HEK293 (cell line): ENCODE results near the gene HOXD9.

Experiments used
- BCL11A ChIP-seq: fragments of 450-650 bp; formaldehyde crosslinking; IDR thresholded peaks from 2 replicates; pipeline ENCODE4 v1.5.1; 2016; ENCODE audit warnings: low read depth, missing biosample characterization, missing genetic modification characterization
- CTCF ChIP-seq: fragments of 450-650 bp; formaldehyde crosslinking; IDR thresholded peaks from 2 replicates; pipeline ENCODE4 v1.5.1; 2016; ENCODE audit warnings: missing biosample characterization, missing genetic modification characterization
- OVOL3 ChIP-seq: fragments of 450-650 bp; formaldehyde crosslinking; IDR thresholded peaks from 2 replicates; pipeline ENCODE4 v1.5.1; 2016; ENCODE audit warnings: missing biosample characterization, missing genetic modification characterization
- PBX3 ChIP-seq: sonication (generic); formaldehyde crosslinking; IDR thresholded peaks from 2 replicates; pipeline ENCODE4 v1.8.1; 2022; ENCODE audit warnings: mild to moderate bottlenecking, moderate library complexity, missing genetic modification reagents
- REST ChIP-seq: fragments of 450-650 bp; formaldehyde crosslinking; IDR thresholded peaks from 2 replicates; pipeline ENCODE4 v1.5.1; 2016; ENCODE audit warnings: missing biosample characterization, missing genetic modification characterization
- SALL2 ChIP-seq: fragments of 450-650 bp; formaldehyde crosslinking; IDR thresholded peaks from 2 replicates; pipeline ENCODE4 v1.5.0; 2017; ENCODE audit warnings: missing biosample characterization, mild to moderate bottlenecking, missing genetic modification characterization, borderline replicate concordance
- SETDB1 ChIP-seq: IDR thresholded peaks from one replicate; pipeline ENCODE4 v1.6.1; 2017; ENCODE audit warnings: mild to moderate bottlenecking, low read length, moderate library complexity, mixed read lengths; ENCODE audit not compliant: insufficient read length
- YY1 ChIP-seq: fragments of 450-650 bp; formaldehyde crosslinking; IDR thresholded peaks from 2 replicates; pipeline ENCODE4 v1.5.1; 2018; ENCODE audit warnings: missing biosample characterization, missing genetic modification characterization
- ZFP37 ChIP-seq: fragments of 450-650 bp; formaldehyde crosslinking; IDR thresholded peaks from 2 replicates; pipeline ENCODE4 v1.5.1; 2016; ENCODE audit warnings: missing biosample characterization, missing genetic modification characterization
- ZNF274 ChIP-seq, 2 experiments: fragments of 200-500 bp in 1 of 2; fragments of 450-650 bp in 1 of 2; sonication (Bioruptor generic) in 1 of 2; formaldehyde crosslinking in 1 of 2; IDR thresholded peaks; 2 replicates each; pipeline versions ENCODE4 v1.5.1 to v1.6.1; 2014 to 2016; ENCODE audit warnings: borderline replicate concordance in 1 of 2, inconsistent platforms in 1 of 2, low read length in 1 of 2, missing biosample characterization in 1 of 2, missing genetic modification characterization in 1 of 2
- ZNF548 ChIP-seq: fragments of 450-650 bp; formaldehyde crosslinking; IDR thresholded peaks from 2 replicates; pipeline ENCODE4 v1.5.1; 2016; ENCODE audit warnings: missing biosample characterization, missing genetic modification characterization
- ZNF555 ChIP-seq: fragments of 450-650 bp; formaldehyde crosslinking; conservative IDR thresholded peaks from 2 replicates; pipeline ENCODE4 v1.5.1; 2017; ENCODE audit warnings: missing biosample characterization, mild to moderate bottlenecking, missing genetic modification characterization, inconsistent platforms
- ZNF747 ChIP-seq: fragments of 450-650 bp; formaldehyde crosslinking; IDR thresholded peaks from 2 replicates; pipeline ENCODE4 v1.5.1; 2016; ENCODE audit warnings: missing biosample characterization, missing genetic modification characterization
- TF ChIP-seq, protein P1 (sequence below): fragments of 450-650 bp; formaldehyde crosslinking; IDR thresholded peaks from 2 replicates; pipeline ENCODE4 v1.5.1; 2016; ENCODE audit warnings: missing biosample characterization, missing genetic modification characterization

- TF ChIP-seq CTCF (tag by site-specific recombination) (no peak), YY1 (tag by site-specific recombination) (no peak), ZNF555 (no peak), SALL2 (no peak), SETDB1 (no peak), BCL11A (tag by site-specific recombination) (no peak), ZFP37 (tag by site-specific recombination) (no peak), REST (tag by site-specific recombination) (no peak), ZNF548 (tag by site-specific recombination) (no peak), ZNF274 (IDR thresholded peaks at IDR 0.05; ENCODE audit: low read length) (no peak), ZNF274 (tag by site-specific recombination; IDR thresholded peaks at IDR 0.05; ENCODE audit: borderline replicate concordance) (no peak), PBX3 (CRISPR knock-in tag) (no peak), OVOL3 (tag by site-specific recombination) (no peak), ZNF747 (tag by site-specific recombination) (no peak)
- TF ChIP-seq, protein P1, sequence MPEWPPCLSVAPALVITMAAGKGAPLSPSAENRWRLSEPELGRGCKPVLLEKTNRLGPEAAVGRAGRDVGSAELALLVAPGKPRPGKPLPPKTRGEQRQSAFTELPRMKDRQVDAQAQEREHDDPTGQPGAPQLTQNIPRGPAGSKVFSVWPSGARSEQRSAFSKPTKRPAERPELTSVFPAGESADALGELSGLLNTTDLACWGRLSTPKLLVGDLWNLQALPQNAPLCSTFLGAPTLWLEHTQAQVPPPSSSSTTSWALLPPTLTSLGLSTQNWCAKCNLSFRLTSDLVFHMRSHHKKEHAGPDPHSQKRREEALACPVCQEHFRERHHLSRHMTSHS (tag by site-specific recombination): no peak
Measured at GRCh38 chr2:176103742-176104315, 18.7 kb upstream of the HOXD9 start.
